Astrocyte (in vitro differentiated cells and primary cell): ENCODE results near the gene PTPRD. TPM values are rescaled to one million over a fixed set of nuclear protein-coding genes. Genes with fewer than 3 reads are reported as not detected.
"Not testable (repeated sequence)": the region's sequence is repeated elsewhere in the genome, so short reads cannot be mapped to it uniquely, and the experiment has no call there.

ENCODE experiments used
- DNase-seq: peaks from one replicate; pipeline ENCODE4 v3.0.0-alpha.2; 2010; ENCODE audit warnings: low read depth
- FAIRE-seq: peaks from 2 replicates; lab custom pipeline; 2011; peaks lifted over from hg19 to GRCh38; lab: Jason Lieb, UNC
- H2AFZ ChIP-seq: 2 replicates; pipeline ENCODE4 v1.6.0; 2012; ENCODE audit warnings: low read depth, low read length, inconsistent platforms
- H3K27ac ChIP-seq: 2 replicates; pipeline ENCODE4 v1.5.1; 2011; ENCODE audit warnings: low read depth, low read length, inconsistent platforms
- H3K27me3 ChIP-seq: 2 replicates; pipeline ENCODE4 v1.6.0; 2011; ENCODE audit warnings: low read length, inconsistent platforms; ENCODE audit not compliant: insufficient read depth
- H3K36me3 ChIP-seq: 2 replicates; pipeline ENCODE4 v1.5.1; 2011; ENCODE audit warnings: low read length, inconsistent platforms; ENCODE audit not compliant: insufficient read depth
- H3K4me1 ChIP-seq: 2 replicates; pipeline ENCODE4 v1.5.1; 2011; ENCODE audit warnings: low read length, inconsistent platforms; ENCODE audit not compliant: insufficient read depth
- H3K4me2 ChIP-seq: 2 replicates; pipeline ENCODE4 v1.6.0; 2012; ENCODE audit warnings: low read length, inconsistent platforms
- H3K4me3 ChIP-seq: 2 replicates; pipeline ENCODE4 v1.5.1; 2011; ENCODE audit warnings: low read depth, mild to moderate bottlenecking, low read length, inconsistent platforms; ENCODE audit not compliant: insufficient read depth
- H3K79me2 ChIP-seq: 2 replicates; pipeline ENCODE4 v1.6.0; 2012; ENCODE audit warnings: mild to moderate bottlenecking, low read length, inconsistent platforms; ENCODE audit not compliant: insufficient read depth
- H3K9ac ChIP-seq: 2 replicates; pipeline ENCODE4 v1.6.0; 2012; ENCODE audit warnings: mild to moderate bottlenecking, low read length, inconsistent platforms
- H3K9me3 ChIP-seq: 2 replicates; pipeline ENCODE4 v1.5.1; 2012; ENCODE audit warnings: low read depth, mild to moderate bottlenecking, low read length, inconsistent platforms; ENCODE audit not compliant: insufficient read depth
- H4K20me1 ChIP-seq: 2 replicates; pipeline ENCODE4 v1.6.0; 2012; ENCODE audit warnings: low read length, inconsistent platforms; ENCODE audit not compliant: insufficient read depth
- H3K27ac Mint-ChIP-seq: one replicate; pipeline ENCODE4 v1.8.0; 2021; ENCODE audit warnings: mild to moderate bottlenecking, mixed read lengths; ENCODE audit not compliant: unreplicated experiment
- H3K27me3 Mint-ChIP-seq: one replicate; pipeline ENCODE4 v1.8.0; 2021; ENCODE audit warnings: low read depth, mixed read lengths; ENCODE audit not compliant: unreplicated experiment
- H3K36me3 Mint-ChIP-seq: one replicate; pipeline ENCODE4 v1.8.0; 2021; ENCODE audit warnings: low read depth, mixed read lengths; ENCODE audit not compliant: unreplicated experiment
- H3K4me1 Mint-ChIP-seq: one replicate; pipeline ENCODE4 v1.8.0; 2021; ENCODE audit warnings: low read depth, mixed read lengths; ENCODE audit not compliant: unreplicated experiment
- H3K4me3 Mint-ChIP-seq: one replicate; pipeline ENCODE4 v1.8.0; 2021; ENCODE audit warnings: mild to moderate bottlenecking, moderate library complexity, mixed read lengths; ENCODE audit not compliant: unreplicated experiment
- H3K9me3 Mint-ChIP-seq: one replicate; pipeline ENCODE4 v1.8.0; 2021; ENCODE audit warnings: mild to moderate bottlenecking, mixed read lengths; ENCODE audit not compliant: unreplicated experiment
- CTCF ChIP-seq: IDR thresholded peaks from 2 replicates; pipeline ENCODE4 v1.5.1; 2011; ENCODE audit warnings: low read depth, mild to moderate bottlenecking, inconsistent platforms, low read length, moderate library complexity; ENCODE audit not compliant: insufficient read depth
- EZH2 ChIP-seq: IDR thresholded peaks from 2 replicates; pipeline ENCODE4 v1.6.1; 2012; ENCODE audit warnings: mild to moderate bottlenecking, low read length, inconsistent platforms; ENCODE audit not compliant: insufficient read depth
- total RNA-seq: library from RNA; stranded (reverse); gene quantifications from 2 replicates; pipeline ENCODE4 v1.2.1, GENCODE V29; 2021

Gene PTPRD
- total RNA-seq, 1 donor from 2014 or later = 88.1 TPM

GRCh38 chr9:9326749-9327148 lies 1286.1 kb downstream of the PTPRD start:
- Histone ChIP-seq H3K9ac (no peak overlapping the region), H3K36me3 (no peaks in the 10 kb centered on the region), H3K27ac (no peak overlapping the region), H4K20me1 (no peaks in the 10 kb centered on the region), H3K27me3 (no peaks in the 10 kb centered on the region), H3K4me3 (no peak overlapping the region), H2AFZ (no peak overlapping the region), H3K4me2 (no peak overlapping the region), H3K4me1 (no peaks in the 10 kb centered on the region), H3K9me3 (no peaks in the 10 kb centered on the region), H3K79me2 (no peaks in the 10 kb centered on the region)
- TF ChIP-seq CTCF (no peak), EZH2 (no peak)
- no peaks in the 10 kb centered on the region for H3K9me3 Mint-ChIP-seq
- H3K27me3 Mint-ChIP-seq = no peaks in the 10 kb centered on the region
- H3K4me3 Mint-ChIP-seq = no peak overlapping the region
- no peak for DNase-seq
- H3K27ac Mint-ChIP-seq = no peak overlapping the region
- H3K4me1 Mint-ChIP-seq = peaks cover 9% of the 10 kb centered on the region
- FAIRE-seq = no peak
- no peaks in the 10 kb centered on the region for H3K36me3 Mint-ChIP-seq

- Histone ChIP-seq H3K4me3 (no peak overlapping the region), H3K9ac (no peak overlapping the region), H3K79me2 (no peaks in the 10 kb centered on the region), H4K20me1 (no peaks in the 10 kb centered on the region), H3K4me1 (no peaks in the 10 kb centered on the region), H3K27ac (no peak overlapping the region), H2AFZ (no peak overlapping the region), H3K9me3 (no peaks in the 10 kb centered on the region), H3K27me3 (no peaks in the 10 kb centered on the region), H3K36me3 (no peaks in the 10 kb centered on the region), H3K4me2 (no peak overlapping the region)
- no peak overlapping the region for H3K27ac Mint-ChIP-seq
- no peaks in the 10 kb centered on the region for H3K36me3 Mint-ChIP-seq
- no peaks in the 10 kb centered on the region for H3K9me3 Mint-ChIP-seq
- no peaks in the 10 kb centered on the region for H3K27me3 Mint-ChIP-seq
- no peaks in the 10 kb centered on the region for H3K4me1 Mint-ChIP-seq
- FAIRE-seq (no peak), DNase-seq (no peak)
- no peak for TF ChIP-seq CTCF
- no peak for TF ChIP-seq EZH2
- no peak overlapping the region for H3K4me3 Mint-ChIP-seq
These were observed 1293.8 kb downstream of the PTPRD start for GRCh38 chr9:9319007-9319406.

GRCh38 chr9:9310743-9311142 lies 1302.1 kb downstream of the PTPRD start:
- H3K27me3 ChIP-seq, H3K4me1 ChIP-seq, DNase-seq, H3K27ac ChIP-seq, H3K9me3 ChIP-seq, H3K4me2 ChIP-seq, H3K4me3 ChIP-seq, FAIRE-seq, H3K27ac Mint-ChIP-seq, H4K20me1 ChIP-seq, H3K36me3 ChIP-seq, H3K79me2 ChIP-seq, H3K4me3 Mint-ChIP-seq, H3K9me3 Mint-ChIP-seq, H2AFZ ChIP-seq, H3K36me3 Mint-ChIP-seq, H3K27me3 Mint-ChIP-seq, H3K9ac ChIP-seq, H3K4me1 Mint-ChIP-seq: not testable (repeated sequence)
